Measurements from ENCODE around the gene NPAS3. TPM values are rescaled to one million over a fixed set of nuclear protein-coding genes. Genes with fewer than 3 reads are reported as not detected.

NPAS3 gene
- total and polyA plus RNA-seq, 8 donors, result 0.23 to 2.8 (median 1.4) TPM

DNA sequence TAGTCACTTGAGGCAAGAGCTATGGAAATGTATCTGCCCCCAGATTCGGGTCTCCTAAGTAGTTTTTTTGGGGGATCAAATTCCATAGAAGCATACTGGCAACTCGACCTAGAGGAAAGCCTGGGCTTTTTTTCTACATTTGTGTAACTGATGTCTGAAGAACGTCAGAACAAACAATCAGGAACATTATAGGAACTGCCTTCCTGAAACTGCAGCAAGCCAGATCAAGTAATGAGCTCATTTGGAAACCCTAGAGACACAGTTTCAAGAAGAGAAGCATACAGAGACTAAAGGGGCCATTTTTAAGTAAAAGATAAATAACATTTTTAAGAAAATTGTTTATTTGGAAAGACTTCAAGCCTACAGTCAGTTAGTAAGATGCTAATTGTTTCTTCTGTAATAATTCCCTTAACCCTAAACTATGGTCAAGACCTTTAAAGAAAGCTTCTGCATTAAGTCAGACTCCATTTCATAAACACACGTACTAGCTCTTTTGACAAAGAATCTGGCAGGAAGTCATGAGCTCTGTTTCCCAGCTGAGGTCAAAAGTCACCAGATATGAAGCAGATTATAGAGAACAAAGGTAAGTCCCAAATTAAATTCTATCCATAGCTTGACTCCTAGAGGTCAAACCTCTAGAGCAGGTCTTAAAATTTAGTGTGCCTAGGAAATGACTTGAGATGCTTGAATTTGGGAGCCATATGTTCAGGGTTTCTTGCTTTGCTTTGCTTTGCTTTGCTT is 899.4 kb downstream of the NPAS3 start:
- Histone ChIP-seq H3K27ac (no peak overlapping the region), H3K4me3 (no peak overlapping the region), H3K36me3 (no peaks in the 10 kb centered on the region), H3K27me3 (no peaks in the 10 kb centered on the region), H3K4me1 (peaks cover 0 to 5% (median 0%) of the 10 kb centered on the region in 3 donors), H3K9me3 (no peaks in the 10 kb centered on the region)
- DNase-seq (no peak), FAIRE-seq (no peak), ATAC-seq (no peak)
- TF ChIP-seq, protein P1, sequence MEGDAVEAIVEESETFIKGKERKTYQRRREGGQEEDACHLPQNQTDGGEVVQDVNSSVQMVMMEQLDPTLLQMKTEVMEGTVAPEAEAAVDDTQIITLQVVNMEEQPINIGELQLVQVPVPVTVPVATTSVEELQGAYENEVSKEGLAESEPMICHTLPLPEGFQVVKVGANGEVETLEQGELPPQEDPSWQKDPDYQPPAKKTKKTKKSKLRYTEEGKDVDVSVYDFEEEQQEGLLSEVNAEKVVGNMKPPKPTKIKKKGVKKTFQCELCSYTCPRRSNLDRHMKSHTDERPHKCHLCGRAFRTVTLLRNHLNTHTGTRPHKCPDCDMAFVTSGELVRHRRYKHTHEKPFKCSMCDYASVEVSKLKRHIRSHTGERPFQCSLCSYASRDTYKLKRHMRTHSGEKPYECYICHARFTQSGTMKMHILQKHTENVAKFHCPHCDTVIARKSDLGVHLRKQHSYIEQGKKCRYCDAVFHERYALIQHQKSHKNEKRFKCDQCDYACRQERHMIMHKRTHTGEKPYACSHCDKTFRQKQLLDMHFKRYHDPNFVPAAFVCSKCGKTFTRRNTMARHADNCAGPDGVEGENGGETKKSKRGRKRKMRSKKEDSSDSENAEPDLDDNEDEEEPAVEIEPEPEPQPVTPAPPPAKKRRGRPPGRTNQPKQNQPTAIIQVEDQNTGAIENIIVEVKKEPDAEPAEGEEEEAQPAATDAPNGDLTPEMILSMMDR (IDR thresholded peaks at IDR 0.05), result no peak
- WGBS, 2 donors, result 49 to 54% methylated on average over 4 of the region's 4 CpGs
- intact Hi-C loops (cut with DNase I), result loop anchor here in 1 of 3 donors (5.0 kb wide), 1 partner anchor 259 kb away; no protein-coding TSS in a partner anchor

- Histone ChIP-seq H3K4me1 (peaks cover 0 to 5% (median 0%) of the 10 kb centered on the region in 3 donors), H3K27ac (no peak overlapping the region), H3K9me3 (no peaks in the 10 kb centered on the region), H3K36me3 (no peaks in the 10 kb centered on the region), H3K27me3 (no peaks in the 10 kb centered on the region), H3K4me3 (no peak overlapping the region)
- intact Hi-C loops (cut with DNase I), result loop anchor here (5.0 to 10.0 kb wide), 4 partner anchors 255 to 385 kb away; no protein-coding TSS in a partner anchor
- ATAC-seq (peak; percentile 80 to 96 (median 92)), FAIRE-seq (no peak), DNase-seq (peak in 5 of 6 donors; percentile 21 to 64 (median 45))
- 25% methylated on average over 16 of the region's 16 CpGs for WGBS, 2 donors
- TF ChIP-seq, protein P1 (IDR thresholded peaks at IDR 0.05), result peak; percentile 58 to 81 (median 76)
These were observed 900.8 kb downstream of the NPAS3 start for GRCh38 chr14:33839193-33840076.

- Histone ChIP-seq H3K27ac (no peak overlapping the region), H3K4me1 (peaks cover 0 to 5% (median 0%) of the 10 kb centered on the region in 3 donors), H3K36me3 (no peaks in the 10 kb centered on the region), H3K4me3 (no peak overlapping the region), H3K9me3 (no peaks in the 10 kb centered on the region), H3K27me3 (no peaks in the 10 kb centered on the region)
- TF ChIP-seq, protein P1 (IDR thresholded peaks at IDR 0.05), result no peak
- 70 to 91% methylated on average over 3 of the region's 3 CpGs for WGBS, 2 donors
- FAIRE-seq (no peak), DNase-seq (no peak), ATAC-seq (no peak)
- intact Hi-C loops (cut with DNase I), result loop anchor here (5.0 to 10.0 kb wide), 3 partner anchors 254 to 384 kb away; no protein-coding TSS in a partner anchor
These were observed 902.1 kb downstream of the NPAS3 start for GRCh38 chr14:33840797-33841196.

DNA sequence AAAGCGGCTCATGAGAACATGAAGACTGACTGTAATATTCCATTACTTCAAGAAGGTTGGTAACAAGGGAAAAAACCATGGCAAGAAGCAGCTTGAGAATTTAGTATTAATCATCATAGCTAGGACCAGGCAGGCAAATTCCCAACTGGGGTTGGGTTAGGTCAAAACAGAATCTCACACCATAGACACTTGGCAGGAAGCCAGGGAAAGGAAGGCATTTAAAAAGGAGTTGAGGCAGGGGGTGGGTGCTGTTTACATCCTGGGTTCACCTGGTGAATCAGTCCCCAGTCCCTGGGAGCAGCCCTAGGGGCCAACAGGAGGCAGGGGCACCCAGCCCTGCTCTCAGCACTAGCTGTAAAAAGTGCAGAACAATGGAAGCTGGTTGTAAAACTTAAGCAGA is 903.6 kb downstream of the NPAS3 start:
- Histone ChIP-seq H3K36me3 (no peaks in the 10 kb centered on the region), H3K27me3 (no peaks in the 10 kb centered on the region), H3K27ac (no peak overlapping the region), H3K9me3 (no peaks in the 10 kb centered on the region), H3K4me1 (peaks cover 0 to 5% (median 0%) of the 10 kb centered on the region in 3 donors), H3K4me3 (no peak overlapping the region)
- ATAC-seq (no peak), FAIRE-seq (no peak), DNase-seq (no peak)
- TF ChIP-seq, protein P1 (IDR thresholded peaks at IDR 0.05), result no peak
- WGBS, 2 donors, result 91 to 93% methylated on average over 1 of the region's 1 CpG
- intact Hi-C loops (cut with DNase I), result loop anchor here (5.0 to 10.0 kb wide), 3 partner anchors 253 to 383 kb away; no protein-coding TSS in a partner anchor

All from pancreas (tissue), 10 donors.